Measurements from ENCODE around the gene EXOC3.

The EXOC3 gene

DNA sequence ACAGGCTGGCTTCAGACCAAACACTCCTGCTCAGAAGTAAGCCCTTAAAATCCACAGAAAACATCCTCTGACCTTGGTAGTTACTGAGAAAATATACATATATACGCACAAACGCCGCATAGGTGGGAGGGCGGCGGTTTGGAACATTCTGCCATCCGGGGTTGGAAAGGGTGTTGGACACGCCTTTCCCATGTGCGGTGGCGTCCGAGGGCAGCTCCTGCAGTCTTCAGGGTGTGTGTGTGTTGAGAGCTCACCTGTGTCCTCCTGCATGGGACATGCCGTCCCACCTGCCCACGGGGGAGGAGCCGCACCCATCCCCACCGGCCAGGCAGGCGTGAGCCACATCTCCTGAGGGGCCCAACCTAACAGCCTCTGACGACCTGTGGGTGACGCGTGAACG, 53.1 kb downstream of the EXOC3 start:
- TF ChIP-seq, protein P1, sequence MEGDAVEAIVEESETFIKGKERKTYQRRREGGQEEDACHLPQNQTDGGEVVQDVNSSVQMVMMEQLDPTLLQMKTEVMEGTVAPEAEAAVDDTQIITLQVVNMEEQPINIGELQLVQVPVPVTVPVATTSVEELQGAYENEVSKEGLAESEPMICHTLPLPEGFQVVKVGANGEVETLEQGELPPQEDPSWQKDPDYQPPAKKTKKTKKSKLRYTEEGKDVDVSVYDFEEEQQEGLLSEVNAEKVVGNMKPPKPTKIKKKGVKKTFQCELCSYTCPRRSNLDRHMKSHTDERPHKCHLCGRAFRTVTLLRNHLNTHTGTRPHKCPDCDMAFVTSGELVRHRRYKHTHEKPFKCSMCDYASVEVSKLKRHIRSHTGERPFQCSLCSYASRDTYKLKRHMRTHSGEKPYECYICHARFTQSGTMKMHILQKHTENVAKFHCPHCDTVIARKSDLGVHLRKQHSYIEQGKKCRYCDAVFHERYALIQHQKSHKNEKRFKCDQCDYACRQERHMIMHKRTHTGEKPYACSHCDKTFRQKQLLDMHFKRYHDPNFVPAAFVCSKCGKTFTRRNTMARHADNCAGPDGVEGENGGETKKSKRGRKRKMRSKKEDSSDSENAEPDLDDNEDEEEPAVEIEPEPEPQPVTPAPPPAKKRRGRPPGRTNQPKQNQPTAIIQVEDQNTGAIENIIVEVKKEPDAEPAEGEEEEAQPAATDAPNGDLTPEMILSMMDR (IDR thresholded peaks at IDR 0.05): no peak

DNA sequence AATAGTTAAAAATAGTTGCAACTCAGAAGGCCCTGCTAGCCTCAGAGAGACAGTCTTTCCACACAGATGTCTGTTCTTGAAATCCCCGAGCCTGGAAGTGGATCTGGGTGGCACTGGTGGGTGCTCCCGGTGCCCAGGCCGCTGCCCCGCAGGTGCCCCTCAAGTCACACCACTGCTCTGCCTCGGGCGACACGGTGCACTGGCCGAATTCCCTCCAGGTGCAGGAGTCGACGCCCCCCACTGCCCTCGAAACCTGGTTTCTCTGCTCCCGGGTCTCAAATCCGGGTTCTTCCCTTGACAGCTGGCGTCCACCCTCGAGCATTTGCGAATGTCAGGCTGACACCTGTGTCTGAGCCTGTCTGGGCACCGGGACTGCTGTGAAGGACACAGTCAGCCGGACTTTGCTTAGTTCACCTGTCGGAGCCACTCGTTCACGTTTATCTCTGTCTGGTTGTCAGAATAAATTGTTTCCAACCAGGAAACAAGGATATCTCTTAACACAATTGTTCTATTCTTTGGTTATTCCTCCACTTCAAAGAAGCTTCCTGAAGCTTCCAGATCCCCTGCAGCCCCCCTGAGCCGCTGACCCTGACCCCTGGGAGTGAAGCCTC, 54.2 kb downstream of the EXOC3 start:
- TF ChIP-seq, protein P1 (IDR thresholded peaks at IDR 0.05): no peak

DNA sequence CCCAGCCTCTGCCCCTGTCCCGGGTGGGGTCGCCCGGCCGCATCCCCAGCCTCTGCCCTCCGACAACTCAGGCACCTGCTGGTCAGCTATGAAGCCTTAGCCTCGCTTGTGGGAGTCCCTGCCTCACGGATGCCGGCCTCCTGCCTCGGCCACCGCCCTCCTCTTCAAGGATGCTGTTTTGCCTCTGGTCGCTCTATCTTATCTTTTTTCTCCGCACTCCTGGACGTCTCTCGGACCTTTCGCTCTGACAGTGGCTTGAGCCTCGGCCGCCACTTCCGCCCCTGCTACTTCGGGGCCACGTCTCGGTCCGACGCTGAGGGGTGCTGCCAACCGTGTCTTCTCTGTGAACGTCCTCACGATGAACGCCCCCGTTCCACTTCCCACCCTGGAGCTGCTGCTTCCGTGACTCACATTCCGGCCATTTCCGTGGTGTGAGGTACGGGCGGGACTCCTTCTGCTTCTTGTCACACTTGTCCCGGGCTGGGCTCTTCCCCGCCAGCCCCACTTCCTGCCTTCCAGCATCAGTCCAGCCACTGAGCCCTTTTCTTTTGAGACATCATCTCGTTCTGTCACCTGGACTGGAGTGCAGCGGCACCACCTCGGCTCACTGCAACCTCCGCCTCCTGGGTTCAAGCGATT, 55.0 kb downstream of the EXOC3 start:
- TF ChIP-seq, protein P1 (IDR thresholded peaks at IDR 0.05): no peak

DNA sequence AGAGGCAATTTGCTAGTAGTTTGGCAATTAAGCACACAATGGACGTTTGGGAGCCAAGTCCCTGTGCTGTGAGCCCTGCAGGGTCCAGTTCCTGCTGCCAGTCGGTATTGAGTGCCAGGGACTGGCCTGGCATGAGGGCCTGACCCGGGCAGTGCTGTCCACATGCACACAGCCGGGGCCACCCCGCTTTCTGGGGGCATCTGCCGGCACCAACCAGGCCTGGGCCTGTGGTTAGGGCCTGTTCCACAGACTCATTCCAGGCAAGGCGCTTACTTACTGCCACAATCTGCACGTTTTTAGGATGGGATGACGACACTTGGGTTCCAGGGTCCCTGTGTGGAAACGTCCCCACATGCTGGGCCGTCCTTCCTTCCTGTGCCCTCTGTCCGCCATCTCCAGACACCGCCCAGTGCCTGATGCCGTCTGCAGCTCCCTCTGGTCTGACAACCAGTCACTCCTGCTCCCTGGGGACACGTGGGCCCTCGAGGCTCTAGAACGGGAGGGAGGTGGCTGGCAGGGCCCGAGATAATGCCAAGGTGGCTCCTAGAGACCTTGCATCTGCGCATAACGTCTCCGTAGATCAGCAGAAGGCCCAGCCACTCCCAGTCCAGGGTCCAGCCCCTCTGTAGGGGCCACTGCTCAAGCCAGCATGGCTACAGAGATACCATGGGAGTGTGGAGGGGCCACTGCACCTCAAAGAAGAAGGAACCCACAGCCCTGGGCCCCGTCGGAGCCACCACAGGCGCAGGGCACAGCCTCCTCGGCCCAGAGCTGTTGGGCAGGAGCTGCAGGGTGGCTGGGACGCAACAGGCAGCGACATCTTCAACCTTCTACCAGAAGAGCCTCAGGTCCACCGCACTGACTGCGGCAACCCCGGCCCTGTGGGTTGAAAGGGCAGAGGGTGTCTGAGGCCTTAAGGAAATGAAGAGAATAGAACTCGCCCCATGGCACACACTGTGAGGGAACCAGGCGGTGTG, 56.5 kb downstream of the EXOC3 start:
- TF ChIP-seq, protein P1 (IDR thresholded peaks at IDR 0.05): no peak

DNA sequence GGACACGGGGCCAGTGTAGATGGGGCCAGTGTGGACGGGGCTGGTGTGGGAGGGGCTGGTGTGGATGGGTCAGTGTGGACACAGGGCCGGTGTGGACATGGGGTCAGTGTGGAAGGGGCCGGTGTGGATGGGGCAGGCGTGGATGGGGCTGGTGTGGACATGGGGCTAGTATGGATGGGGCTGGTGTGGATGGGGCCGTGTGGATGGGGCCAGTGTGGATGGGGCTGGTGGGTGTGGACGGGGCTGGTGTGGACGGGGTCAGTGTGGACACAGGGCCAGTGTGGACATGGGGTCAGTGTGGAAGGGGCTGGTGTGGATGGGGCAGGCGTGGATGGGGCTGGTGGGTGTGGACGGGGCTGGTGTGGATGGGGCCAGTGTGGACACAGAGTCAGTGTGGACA, 57.5 kb downstream of the EXOC3 start:
- TF ChIP-seq, protein P1 (IDR thresholded peaks at IDR 0.05): no peak

DNA sequence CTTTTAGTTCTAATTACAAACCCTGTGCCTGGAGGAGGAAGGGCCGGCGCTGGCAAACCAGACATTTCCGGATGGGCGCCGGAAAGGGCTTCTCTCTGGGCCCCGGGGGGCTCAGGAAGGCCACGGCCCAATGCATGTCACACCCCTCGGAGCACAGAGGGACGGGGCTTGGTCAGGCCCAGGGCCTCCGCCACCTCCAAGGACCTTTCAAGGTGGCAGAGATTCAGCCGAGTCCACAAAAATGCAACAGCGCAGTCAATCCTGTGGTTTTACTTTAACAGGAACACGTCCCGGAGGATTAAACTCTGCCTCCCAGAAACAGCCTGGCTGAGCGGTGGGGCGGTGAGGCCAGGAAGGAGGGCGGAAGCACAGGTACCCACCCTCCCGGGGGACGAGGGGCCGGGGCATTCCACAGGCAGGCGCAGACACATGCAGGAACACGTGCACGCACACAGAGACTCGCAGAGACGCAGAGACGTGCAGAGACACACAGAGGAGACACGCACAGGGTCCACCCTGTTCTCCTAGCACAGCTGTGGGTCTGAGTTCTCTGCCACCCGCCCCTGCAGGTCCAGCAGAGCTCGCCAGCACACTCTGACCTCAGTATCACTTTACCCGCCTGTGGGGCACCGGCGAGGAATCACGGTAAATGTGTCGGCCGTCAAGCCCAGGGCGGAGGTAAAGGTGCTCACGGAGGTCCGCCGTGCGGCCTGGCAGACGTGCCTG, 58.3 kb downstream of the EXOC3 start:
- TF ChIP-seq, protein P1 (IDR thresholded peaks at IDR 0.05): no peak

DNA sequence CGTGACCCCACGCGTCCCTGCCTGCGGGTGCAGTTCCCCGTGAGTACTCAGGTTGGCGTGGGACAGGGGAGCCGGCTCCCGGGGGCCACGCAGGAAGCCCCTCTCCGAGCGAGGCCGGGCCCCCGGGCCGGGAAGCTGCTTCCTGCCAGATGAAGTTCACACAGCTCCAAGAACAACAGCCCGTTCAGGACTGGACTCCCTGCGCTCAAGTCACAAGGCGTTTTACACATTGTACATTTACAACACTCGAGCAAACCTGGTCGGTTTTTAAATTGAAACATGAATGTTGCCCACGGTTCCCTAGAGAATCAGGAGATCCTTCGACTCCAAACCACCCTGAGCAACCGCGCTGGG, 58.8 kb downstream of the EXOC3 start:
- TF ChIP-seq, protein P1 (IDR thresholded peaks at IDR 0.05): no peak

All from LNCAP (cell line).